ENCODE measurements around the gene ASXL2. TPM values are rescaled to one million over a fixed set of nuclear protein-coding genes. Genes with fewer than 3 reads are reported as not detected.

Gene ASXL2
- total and polyA plus RNA-seq, 2 of the 13 experiments (the other 11 are each of a cell fraction or from before 2014, with no cell fraction given), result 12.1 to 19.2 TPM

GRCh38 chr2:25709349-25709748 is 168.9 kb downstream of the ASXL2 start:
- POLR2A ChIA-PET, result interaction anchor here (0.9 to 1.3 kb wide), 2 partner anchors 9 to 169 kb away, joined by 3 to 4 read pairs; partner anchors contain the start of gene ASXL2
- in situ Hi-C loops (cut with HindIII; ENCODE audit: extremely low pct_ligation_motif_present, low pct_unique_long_range_greater_than_20kb), result no loop called here
- peak overlapping the region; percentile 72 for H3K4me2 ChIP-seq (ENCODE audit: low read depth, low read length)

More at GRCh38 chr2:25709349-25709748, 168.9 kb downstream of the ASXL2 start:
- Histone ChIP-seq H2AFZ (ENCODE audit: low read length) (no peak overlapping the region), H3K4me3 (replicated peaks in 1 of 3; ENCODE audit: insufficient read depth in 1 of 3, low read depth in 2 of 3, low read length in 3 of 3) (no peak overlapping the region), H3K9me3 (ENCODE audit: low read length) (no peaks in the 10 kb centered on the region), H3K36me3 (replicated peaks in 1 of 2; ENCODE audit: control insufficient read depth in 1 of 2, insufficient read depth in 2 of 2, low read length in 2 of 2) (no peaks in the 10 kb centered on the region), H3K79me2 (ENCODE audit: insufficient read depth, low read length) (no peaks in the 10 kb centered on the region), H3K27ac (ENCODE audit: extremely low read length, insufficient read depth, low read length) (no peak overlapping the region), H3K9ac (ENCODE audit: insufficient read depth, low read depth, low read length) (no peak overlapping the region), H4K20me1 (ENCODE audit: insufficient read depth, low read length) (no peaks in the 10 kb centered on the region), H3K27me3 (ENCODE audit: control insufficient read depth in 1 of 2, insufficient read depth in 2 of 2, low read length in 2 of 2) (no peaks in the 10 kb centered on the region; a peak in 1 of 5 replicates), H3K4me1 (ENCODE audit: insufficient read depth, low read length) (peaks cover 59% of the 10 kb centered on the region)
- ATAC-seq (no peak), FAIRE-seq (no peak), DNase-seq (ENCODE audit: low spot score) (no peak)
- WGBS (ENCODE audit: low lambda C conversion rate), result 49% methylated on average over 2 of the region's 2 CpGs
- intact Hi-C loops (cut with micrococcal nuclease; ENCODE audit: unreplicated experiment), result no loop called here
- TF ChIP-seq, protein P1, sequence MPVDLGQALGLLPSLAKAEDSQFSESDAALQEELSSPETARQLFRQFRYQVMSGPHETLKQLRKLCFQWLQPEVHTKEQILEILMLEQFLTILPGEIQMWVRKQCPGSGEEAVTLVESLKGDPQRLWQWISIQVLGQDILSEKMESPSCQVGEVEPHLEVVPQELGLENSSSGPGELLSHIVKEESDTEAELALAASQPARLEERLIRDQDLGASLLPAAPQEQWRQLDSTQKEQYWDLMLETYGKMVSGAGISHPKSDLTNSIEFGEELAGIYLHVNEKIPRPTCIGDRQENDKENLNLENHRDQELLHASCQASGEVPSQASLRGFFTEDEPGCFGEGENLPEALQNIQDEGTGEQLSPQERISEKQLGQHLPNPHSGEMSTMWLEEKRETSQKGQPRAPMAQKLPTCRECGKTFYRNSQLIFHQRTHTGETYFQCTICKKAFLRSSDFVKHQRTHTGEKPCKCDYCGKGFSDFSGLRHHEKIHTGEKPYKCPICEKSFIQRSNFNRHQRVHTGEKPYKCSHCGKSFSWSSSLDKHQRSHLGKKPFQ (CRISPR knock-in tag; IDR thresholded peaks at IDR 0.05; ENCODE audit: insufficient replicate concordance), result peak; percentile 7
- no peak for TF ChIP-seq ZNF639 (CRISPR knock-in tag; conservative IDR thresholded peaks at IDR 0.05)
- no TSS peak for BruUV-seq (replicated peaks)
- CTCF ChIA-PET (ENCODE audit: low intra/inter-chr PET ratio, low total read pairs), result no interaction called here
